SK-N-SH treated with all-trans-retinoic acid at 6 μM for 48 hours (cell line): ENCODE data around the gene IL18.

Experiments
- ATAC-seq: fragments of 200-7000 bp; cut with Tn5 transposase; 3 replicates; pipeline ENCODE4 v1.9.1; 2020; ENCODE audit warnings: mild to moderate bottlenecking, moderate library complexity
- ARNTL ChIP-seq: fragments of 450-650 bp; formaldehyde crosslinking; IDR thresholded peaks from 2 replicates; pipeline ENCODE4 v1.5.0; 2020; ENCODE audit warnings: low read depth, mild to moderate bottlenecking, moderate library complexity, borderline replicate concordance
- BACH2 ChIP-seq: fragments of 250-450 bp; sonication (Bioruptor Pico); IDR thresholded peaks from 2 replicates; pipeline ENCODE4 v1.9.0; 2021; ENCODE audit warnings: mild to moderate bottlenecking, borderline replicate concordance
- CREB5 ChIP-seq: fragments of 250-450 bp; sonication (Bioruptor Pico); IDR thresholded peaks from 2 replicates; pipeline ENCODE4 v1.5.1; 2020; ENCODE audit warnings: low read depth, mild to moderate bottlenecking, moderate library complexity
- CSDC2 ChIP-seq: fragments of 250-450 bp; sonication (Bioruptor Pico); IDR thresholded peaks from 2 replicates; pipeline ENCODE4 v1.5.0; 2020; ENCODE audit warnings: mild to moderate bottlenecking, moderate library complexity
- CSRNP3 ChIP-seq: fragments of 250-450 bp; sonication (Bioruptor Pico); IDR thresholded peaks from 2 replicates; pipeline ENCODE4 v1.5.1; 2021; ENCODE audit warnings: mild to moderate bottlenecking, moderate library complexity
- ESRRG ChIP-seq: fragments of 250-450 bp; sonication (Bioruptor Pico); IDR thresholded peaks from 2 replicates; pipeline ENCODE4 v1.6.1; 2021; ENCODE audit warnings: mild to moderate bottlenecking
- GLIS3 ChIP-seq: fragments of 250-450 bp; sonication (Bioruptor Pico); IDR thresholded peaks from 2 replicates; pipeline ENCODE4 v1.5.0; 2020; ENCODE audit warnings: mild to moderate bottlenecking, moderate library complexity
- ISL1 ChIP-seq: fragments of 250-450 bp; sonication (Bioruptor Pico); IDR thresholded peaks from 2 replicates; pipeline ENCODE4 v2.1.2; 2022; ENCODE audit warnings: mild to moderate bottlenecking, moderate library complexity
- OSR1 ChIP-seq: fragments of 250-450 bp; sonication (Bioruptor Pico); IDR thresholded peaks from 2 replicates; pipeline ENCODE4 v1.8.0; 2022; ENCODE audit warnings: moderate library complexity, mild to moderate bottlenecking, inconsistent platforms
- PATZ1 ChIP-seq: fragments of 250-450 bp; sonication (Bioruptor Pico); IDR thresholded peaks from 2 replicates; pipeline ENCODE4 v1.8.0; 2020; ENCODE audit warnings: mild to moderate bottlenecking, moderate library complexity, borderline replicate concordance
- POU6F1 ChIP-seq: fragments of 250-450 bp; sonication (Bioruptor Pico); IDR thresholded peaks from 2 replicates; pipeline ENCODE4 v1.8.0; 2021; ENCODE audit warnings: low read depth, mild to moderate bottlenecking, moderate library complexity, borderline replicate concordance
- PPARA ChIP-seq: fragments of 250-450 bp; sonication (Bioruptor Pico); IDR thresholded peaks from 2 replicates; pipeline ENCODE4 v1.5.0; 2020; ENCODE audit warnings: mild to moderate bottlenecking, borderline replicate concordance
- RARB ChIP-seq: fragments of 250-450 bp; sonication (Bioruptor Pico); IDR thresholded peaks from 2 replicates; pipeline ENCODE4 v1.8.0; 2021; ENCODE audit warnings: mild to moderate bottlenecking, moderate library complexity
- SNAI2 ChIP-seq: fragments of 250-450 bp; sonication (Bioruptor Pico); IDR thresholded peaks from 2 replicates; pipeline ENCODE4 v1.5.0; 2020; ENCODE audit warnings: mild to moderate bottlenecking, moderate library complexity
- TCF4 ChIP-seq: fragments of 250-450 bp; sonication (Bioruptor Pico); IDR thresholded peaks from 2 replicates; pipeline ENCODE4 v1.8.0; 2021; ENCODE audit warnings: mild to moderate bottlenecking, moderate library complexity, borderline replicate concordance
- TOX ChIP-seq: fragments of 250-450 bp; sonication (Bioruptor Pico); IDR thresholded peaks from 2 replicates; pipeline ENCODE4 v1.8.0; 2021; ENCODE audit warnings: mild to moderate bottlenecking, moderate library complexity, borderline replicate concordance
- TSHZ2 ChIP-seq: fragments of 250-450 bp; sonication (Bioruptor Pico); IDR thresholded peaks from 2 replicates; pipeline ENCODE4 v1.5.0; 2020; ENCODE audit warnings: mild to moderate bottlenecking, moderate library complexity
- ZC3H10 ChIP-seq: fragments of 250-450 bp; sonication (Bioruptor Pico); IDR thresholded peaks from 2 replicates; pipeline ENCODE4 v1.5.1; 2021; ENCODE audit warnings: mild to moderate bottlenecking, moderate library complexity
- ZFP3 ChIP-seq: fragments of 250-450 bp; sonication (Bioruptor Pico); IDR thresholded peaks from 2 replicates; pipeline ENCODE4 v1.5.0; 2020; ENCODE audit warnings: mild to moderate bottlenecking, moderate library complexity
- ZFP30 ChIP-seq: fragments of 450-650 bp; formaldehyde crosslinking; IDR thresholded peaks from 2 replicates; pipeline ENCODE4 v1.5.0; 2022; ENCODE audit warnings: mild to moderate bottlenecking, moderate library complexity
- ZNF565 ChIP-seq: fragments of 450-650 bp; formaldehyde crosslinking; conservative IDR thresholded peaks from 2 replicates; pipeline ENCODE4 v1.5.0; 2020; ENCODE audit warnings: low read depth, mild to moderate bottlenecking, moderate library complexity
- ZNF70 ChIP-seq: fragments of 450-650 bp; formaldehyde crosslinking; IDR thresholded peaks from 2 replicates; pipeline ENCODE4 v1.5.0; 2020; ENCODE audit warnings: mild to moderate bottlenecking, moderate library complexity
- ZNF8 ChIP-seq: fragments of 450-650 bp; formaldehyde crosslinking; IDR thresholded peaks from 2 replicates; pipeline ENCODE4 v1.5.0; 2020; ENCODE audit warnings: mild to moderate bottlenecking, moderate library complexity

IL18 gene

GRCh38 chr11:112186304-112186703 lies 22.4 kb upstream of the IL18 start (continued):
- TF ChIP-seq PATZ1 (CRISPR knock-in tag) (no peak), PPARA (no peak)

GRCh38 chr11:112185883-112186282 lies 22.0 kb upstream of the IL18 start:
- TF ChIP-seq ESRRG (CRISPR knock-in tag) (no peak), SNAI2 (CRISPR knock-in tag) (no peak), ZC3H10 (no peak), GLIS3 (CRISPR knock-in tag) (no peak), POU6F1 (no peak), ARNTL (no peak), ISL1 (CRISPR knock-in tag) (no peak), CSDC2 (no peak), ZNF8 (CRISPR knock-in tag) (no peak), CREB5 (CRISPR knock-in tag) (no peak), BACH2 (CRISPR knock-in tag) (no peak), ZFP3 (CRISPR knock-in tag) (no peak), ZNF70 (CRISPR knock-in tag) (no peak), TCF4 (CRISPR knock-in tag) (no peak), PATZ1 (CRISPR knock-in tag) (no peak), ZNF565 (CRISPR knock-in tag) (no peak), TOX (no peak), CSRNP3 (no peak), ZFP30 (CRISPR knock-in tag) (no peak)
- ATAC-seq = no peak

GRCh38 chr11:112182867-112183266 lies 19.0 kb upstream of the IL18 start:
- no peak for TF ChIP-seq ZC3H10
- no peak for TF ChIP-seq TSHZ2 (CRISPR knock-in tag)
- no peak for TF ChIP-seq TCF4 (CRISPR knock-in tag)
- no peak for TF ChIP-seq OSR1
- no peak for TF ChIP-seq ARNTL
- TF ChIP-seq RARB (CRISPR knock-in tag) = no peak
- TF ChIP-seq ZFP30 (CRISPR knock-in tag) = no peak
- no peak for TF ChIP-seq ESRRG (CRISPR knock-in tag)
- no peak for TF ChIP-seq ZNF565 (CRISPR knock-in tag)
- no peak for TF ChIP-seq POU6F1
- TF ChIP-seq SNAI2 (CRISPR knock-in tag) = no peak
- no peak for TF ChIP-seq ZFP3 (CRISPR knock-in tag)
- no peak for TF ChIP-seq ZNF70 (CRISPR knock-in tag)
- TF ChIP-seq CREB5 (CRISPR knock-in tag) = no peak
- no peak for TF ChIP-seq GLIS3 (CRISPR knock-in tag)
- no peak for TF ChIP-seq PPARA
- TF ChIP-seq TOX = no peak
- TF ChIP-seq BACH2 (CRISPR knock-in tag) = no peak
- no peak for TF ChIP-seq ZNF8 (CRISPR knock-in tag)
- no peak for ATAC-seq
